Spleen (tissue), 11 donors: ENCODE data around the gene MX2. TPM values are rescaled to one million over a fixed set of nuclear protein-coding genes. Genes with fewer than 3 reads are reported as not detected.

Experiments
- DNase-seq: peaks from one replicate; pipeline ENCODE4 v3.0.0-alpha.2; 2020
- H3K27ac ChIP-seq, 8 donors: fragments of 200-600 bp; sonication (generic) in 7 of 8; 1 replicate in 4 of 8; 2 replicates in 4 of 8; pipeline versions ENCODE4 v1.5.0 to v1.8.0; 2016 to 2021; ENCODE audit warnings: inconsistent platforms in 4 of 8, mild to moderate bottlenecking in 4 of 8, moderate library complexity in 1 of 8
- H3K27me3 ChIP-seq, 7 donors: fragments of 200-600 bp; sonication (generic) in 6 of 7; replicated peaks in 1 of 7; 1 replicate in 4 of 7; 2 replicates in 3 of 7; pipeline versions ENCODE4 v1.5.0 to v1.8.0; 2016 to 2021; ENCODE audit warnings: inconsistent platforms in 3 of 7, mild to moderate bottlenecking in 1 of 7
- H3K36me3 ChIP-seq, 6 donors: fragments of 200-600 bp; sonication (generic) in 5 of 6; 1 replicate in 4 of 6; 2 replicates in 2 of 6; pipeline versions ENCODE4 v1.5.0 to v1.8.0; 2016 to 2021; ENCODE audit warnings: inconsistent platforms in 2 of 6
- H3K4me1 ChIP-seq, 6 donors: fragments of 200-600 bp; sonication (generic) in 5 of 6; 1 replicate in 3 of 6; 2 replicates in 3 of 6; pipeline versions ENCODE4 v1.5.0 to v1.8.0; 2016 to 2021; ENCODE audit warnings: inconsistent platforms in 3 of 6
- H3K4me3 ChIP-seq, 8 donors: fragments of 200-600 bp; sonication (generic) in 7 of 8; 1 replicate in 4 of 8; 2 replicates in 4 of 8; pipeline versions ENCODE4 v1.5.0 to v1.8.0; 2016 to 2021; ENCODE audit warnings: inconsistent platforms in 4 of 8, mild to moderate bottlenecking in 4 of 8, moderate library complexity in 2 of 8
- H3K9me3 ChIP-seq, 8 donors: fragments of 200-600 bp; sonication (generic) in 7 of 8; 1 replicate in 4 of 8; 2 replicates in 4 of 8; pipeline versions ENCODE4 v1.5.0 to v1.8.0; 2016 to 2021; ENCODE audit warnings: inconsistent platforms in 4 of 8
- CTCF ChIP-seq, 11 experiments: fragments of 200-600 bp in 7 of 11; fragments of 450-650 bp in 4 of 11; sonication (generic) in 4 of 11; IDR thresholded peaks in 8 of 11; conservative IDR thresholded peaks in 3 of 11; 1 replicate in 7 of 11; 2 replicates in 4 of 11; pipeline versions ENCODE4 v1.4.0 to v1.8.0; 2016 to 2021; ENCODE audit warnings: antibody characterized with exemption in 11 of 11, inconsistent platforms in 4 of 11, mild to moderate bottlenecking in 1 of 11
- POLR2A ChIP-seq, 3 donors: fragments of 450-650 bp; IDR thresholded peaks; one replicate each; pipeline ENCODE4 v1.5.1; 2017; ENCODE audit warnings: antibody characterized with exemption in 3 of 3, mild to moderate bottlenecking in 1 of 3
- POLR2AphosphoS5 ChIP-seq, 3 donors: sonication (generic); formaldehyde crosslinking; IDR thresholded peaks; one replicate each; pipeline ENCODE4 v1.5.1; 2017; ENCODE audit warnings: antibody characterized with exemption in 3 of 3
- WGBS, 5 donors: extraction: QIAGEN DNeasy Blood & Tissue Kit in 3 of 5; methylation state at CpG; one replicate each; pipeline versions ENCODE4 v1.1.5 to v1.1.7; 2013 to 2018; 5-methylcytosine and 5-hydroxymethylcytosine counted together
- intact Hi-C: fragments of 100-400 bp; cut with DNase I; formaldehyde crosslinking; loops from one replicate; pipeline ENCODE4 v1.15.0; 2023; ENCODE audit warnings: low total_unique reads
- polyA plus RNA-seq, 3 donors: library from polyadenylated mRNA; stranded (reverse); fragments of 200-250 nt; gene quantifications; one replicate each; pipeline ENCODE4 v1.2.1, GENCODE V29; 2013
- total RNA-seq, 7 donors: library from RNA; depleted of rRNA in 3 of 7; stranded (reverse); fragments of >200 nt in 3 of 7; fragmentation: NEBNext Ultra II Directional in 4 of 7; extraction: Animal tissue kit (Norgen Biotek cat#: 25700) in 4 of 7; gene quantifications; one replicate each; pipeline versions ENCODE4 v1.1.0 to v1.2.1, GENCODE V29; 2016 to 2021
- donor health status: healthy with polysubstance abuse.
- donor health status: DM: no; HTN: no; CAD: no; lungs with moderate emphysema.
- donor health status: DM: no; HTN: no; CAD: no.
- donor health status: Bipolar disorder and iron deficiency.
- donor health status: healthy.
- donor health status: DM: no; HTN: no; CAD: no.
- donor health status: DM: yes; HTN: yes; CAD: no.

MX2 gene
- total and polyA plus RNA-seq, 10 donors = 20.0 to 109 (median 71.8) TPM

GRCh38 chr21:41345934-41346685, 15.7 kb upstream of the MX2 start:
- Histone ChIP-seq H3K4me3 (no peak overlapping the region), H3K9me3 (peaks cover 0 to 12% (median 3%) of the 10 kb centered on the region in 8 donors), H3K27ac (no peak overlapping the region), H3K4me1 (peaks cover 0 to 7% (median 0%) of the 10 kb centered on the region in 6 donors), H3K27me3 (peaks cover 0 to 9% (median 0%) of the 10 kb centered on the region in 7 donors), H3K36me3 (no peaks in the 10 kb centered on the region)
- DNase-seq = no peak
- TF ChIP-seq POLR2AphosphoS5 (IDR thresholded peaks at IDR 0.05) (no peak), CTCF (IDR thresholded peaks at IDR 0.05 in 8 of 11, conservative IDR thresholded peaks at IDR 0.05 in 3 of 11) (no peak), POLR2A (IDR thresholded peaks at IDR 0.05) (no peak)
- intact Hi-C loops = no loop called here
- WGBS, 5 donors = 83 to 90% (median 86%) methylated on average over 13 of the region's 13 CpGs

DNA sequence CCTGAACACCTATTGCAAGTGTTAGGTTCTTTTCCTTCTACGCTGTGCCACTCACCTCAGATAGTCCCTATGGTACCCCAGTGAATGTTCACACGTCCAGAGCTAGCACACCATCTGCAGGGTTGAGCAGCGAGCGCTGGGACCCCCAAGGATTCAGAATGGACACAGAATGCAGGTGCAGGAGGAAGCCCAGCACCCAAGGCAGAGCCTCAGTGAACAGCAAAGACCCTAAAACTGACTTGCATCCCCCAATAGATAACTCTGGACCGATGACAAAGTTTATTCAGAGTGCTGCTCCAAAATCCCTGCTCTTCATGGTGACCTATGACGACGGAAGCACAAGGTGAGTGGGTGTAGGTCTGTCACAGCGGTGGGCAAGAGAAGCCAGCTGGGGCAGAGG, 15.1 kb upstream of the MX2 start:
- WGBS, 5 donors = 85 to 89% (median 88%) methylated on average over 8 of the region's 8 CpGs
- intact Hi-C loops = no loop called here
- DNase-seq = no peak
- peak overlapping the region in 3 of 8 donors; percentile 67 to 80 (median 74) for H3K27ac ChIP-seq
- peaks cover 0 to 9% (median 0%) of the 10 kb centered on the region in 7 donors for H3K27me3 ChIP-seq
- peaks cover 0 to 11% (median 3%) of the 10 kb centered on the region in 8 donors for H3K9me3 ChIP-seq
- peaks cover 0 to 7% (median 0%) of the 10 kb centered on the region in 6 donors for H3K4me1 ChIP-seq
- no peak for TF ChIP-seq POLR2AphosphoS5 (IDR thresholded peaks at IDR 0.05)
- H3K36me3 ChIP-seq = no peaks in the 10 kb centered on the region
- no peak overlapping the region for H3K4me3 ChIP-seq

- Histone ChIP-seq H3K4me1 (peaks cover 0 to 7% (median 0%) of the 10 kb centered on the region in 6 donors), H3K9me3 (no peaks in the 10 kb centered on the region), H3K27me3 (peaks cover 0 to 9% (median 0%) of the 10 kb centered on the region in 7 donors), H3K36me3 (no peaks in the 10 kb centered on the region), H3K27ac (peak overlapping the region in 2 of 8 donors; percentile 74 to 80), H3K4me3 (no peak overlapping the region)
- intact Hi-C loops = no loop called here
- WGBS, 5 donors = 70 to 82% (median 75%) methylated on average over 6 of the region's 6 CpGs
- DNase-seq = no peak
- no peak for TF ChIP-seq POLR2A (IDR thresholded peaks at IDR 0.05)
Measured at GRCh38 chr21:41348434-41348833, 13.4 kb upstream of the MX2 start.

DNA sequence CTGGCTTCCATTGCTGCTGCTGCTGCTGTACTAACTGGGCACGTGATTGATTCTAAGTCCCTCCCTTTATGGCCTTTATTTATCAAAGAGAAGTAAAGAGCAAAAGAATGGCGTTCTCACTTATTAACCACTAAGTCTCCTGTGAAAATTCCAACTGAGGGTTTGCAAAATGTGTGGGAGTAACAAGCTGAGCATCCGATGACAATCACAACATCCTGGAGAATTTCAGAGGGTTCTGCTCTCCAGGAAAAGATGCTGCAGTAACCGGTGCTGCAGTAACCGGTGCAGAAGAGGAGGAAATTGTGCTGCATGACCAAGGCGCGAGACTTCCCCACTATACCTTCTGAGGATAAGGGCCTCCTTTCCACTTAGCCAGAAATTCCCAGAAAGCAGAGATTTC, 12.7 kb upstream of the MX2 start:
- no peak for DNase-seq
- Histone ChIP-seq H3K4me1 (peaks cover 0 to 7% (median 0%) of the 10 kb centered on the region in 6 donors), H3K4me3 (no peak overlapping the region), H3K27me3 (peaks cover 0 to 9% (median 0%) of the 10 kb centered on the region in 7 donors), H3K36me3 (no peaks in the 10 kb centered on the region), H3K27ac (no peak overlapping the region), H3K9me3 (no peaks in the 10 kb centered on the region)
- intact Hi-C loops = no loop called here
- 77 to 84% (median 78%) methylated on average over 7 of the region's 7 CpGs for WGBS, 5 donors
- TF ChIP-seq POLR2AphosphoS5 (IDR thresholded peaks at IDR 0.05) (no peak), CTCF (IDR thresholded peaks at IDR 0.05 in 8 of 11, conservative IDR thresholded peaks at IDR 0.05 in 3 of 11) (no peak), POLR2A (IDR thresholded peaks at IDR 0.05) (no peak)

DNA sequence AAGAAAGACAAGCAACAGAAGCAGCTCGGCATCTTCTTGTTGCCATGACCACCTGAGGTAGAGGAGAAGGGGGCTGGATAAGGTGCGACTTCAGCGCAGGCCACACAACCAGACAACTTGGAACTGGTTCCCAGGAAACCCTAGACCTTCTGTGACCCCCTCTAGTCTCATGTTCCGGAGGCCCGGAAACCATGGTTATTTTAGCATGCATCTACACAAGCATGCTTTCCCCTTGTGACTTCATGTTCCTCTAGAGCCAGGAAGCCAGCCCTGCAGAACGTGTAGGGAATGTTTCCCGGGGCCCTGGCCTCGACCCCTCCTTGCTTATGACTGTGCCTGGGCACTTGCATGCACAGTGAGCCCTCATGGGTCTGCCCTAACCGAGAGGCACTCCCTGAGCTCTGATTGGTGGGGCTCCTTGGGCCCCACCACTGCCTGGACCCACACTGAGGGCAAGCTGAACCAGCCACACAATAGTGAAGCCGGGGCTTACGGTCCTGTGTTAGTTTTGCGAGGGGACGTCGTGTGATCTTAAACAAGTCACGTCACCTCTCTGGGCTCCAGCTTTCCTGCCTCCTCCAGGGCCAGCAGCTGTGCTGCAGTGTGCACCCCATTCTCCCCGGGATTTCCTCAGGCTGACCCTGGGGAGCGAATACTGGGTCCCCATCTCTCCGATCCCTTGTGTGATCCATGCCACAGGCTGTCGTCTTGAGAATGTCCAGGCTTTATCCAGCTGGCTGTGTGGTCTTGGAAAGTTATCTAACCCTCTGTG, 12.0 kb upstream of the MX2 start:
- no peak for DNase-seq
- Histone ChIP-seq H3K27me3 (peaks cover 0 to 9% (median 0%) of the 10 kb centered on the region in 7 donors), H3K9me3 (no peaks in the 10 kb centered on the region), H3K36me3 (no peaks in the 10 kb centered on the region), H3K4me1 (peaks cover 0 to 7% (median 0%) of the 10 kb centered on the region in 6 donors), H3K27ac (no peak overlapping the region), H3K4me3 (no peak overlapping the region)
- WGBS, 5 donors = 83 to 91% (median 88%) methylated on average over 17 to 19 of the region's 19 CpGs
- no peak for TF ChIP-seq CTCF (IDR thresholded peaks at IDR 0.05 in 8 of 11, conservative IDR thresholded peaks at IDR 0.05 in 3 of 11)
- intact Hi-C loops = no loop called here
